Measurements from ENCODE around the gene LGI2.
A peak's percentile ranks its signal among the peaks of the same experiment; 100 is the strongest.

The LGI2 gene

GRCh38 chr4:24992968-24993367 is 37.8 kb downstream of the LGI2 start:
- DNase-seq: no peak

- DNase-seq: no peak
These were observed 39.7 kb downstream of the LGI2 start for GRCh38 chr4:24991015-24991414.

GRCh38 chr4:24989327-24989726 is 41.4 kb downstream of the LGI2 start:
- DNase-seq: no peak

DNA sequence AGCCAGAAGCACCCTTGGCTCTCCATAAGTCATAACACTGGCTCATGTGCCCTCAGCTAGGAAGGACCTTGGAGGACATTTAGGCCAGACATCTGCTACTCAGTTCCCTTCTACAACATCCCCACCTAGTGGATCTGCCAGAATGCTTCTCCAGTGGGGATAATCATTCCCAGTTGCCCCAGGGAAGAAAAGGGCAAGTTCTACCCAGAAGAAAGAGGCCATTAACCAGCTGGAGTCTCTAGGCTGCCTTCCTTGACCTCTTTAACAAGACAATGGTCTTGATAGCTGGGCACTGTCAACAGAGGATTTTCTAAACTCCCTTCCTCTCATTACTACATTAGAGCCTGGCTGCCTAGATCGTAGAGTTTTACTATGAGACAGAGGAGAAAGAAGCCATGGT is 42.0 kb downstream of the LGI2 start:
- DNase-seq: no peak

- DNase-seq: no peak
These were observed 45.9 kb downstream of the LGI2 start for GRCh38 chr4:24984602-24985532.

GRCh38 chr4:24980740-24981139 is 50.0 kb downstream of the LGI2 start:
- DNase-seq: no peak

- peak; percentile 39 for DNase-seq
These were observed 50.6 kb downstream of the LGI2 start for GRCh38 chr4:24980064-24980690.

- no peak for DNase-seq
These were observed 51.2 kb downstream of the LGI2 start for GRCh38 chr4:24979554-24979953.

DNA sequence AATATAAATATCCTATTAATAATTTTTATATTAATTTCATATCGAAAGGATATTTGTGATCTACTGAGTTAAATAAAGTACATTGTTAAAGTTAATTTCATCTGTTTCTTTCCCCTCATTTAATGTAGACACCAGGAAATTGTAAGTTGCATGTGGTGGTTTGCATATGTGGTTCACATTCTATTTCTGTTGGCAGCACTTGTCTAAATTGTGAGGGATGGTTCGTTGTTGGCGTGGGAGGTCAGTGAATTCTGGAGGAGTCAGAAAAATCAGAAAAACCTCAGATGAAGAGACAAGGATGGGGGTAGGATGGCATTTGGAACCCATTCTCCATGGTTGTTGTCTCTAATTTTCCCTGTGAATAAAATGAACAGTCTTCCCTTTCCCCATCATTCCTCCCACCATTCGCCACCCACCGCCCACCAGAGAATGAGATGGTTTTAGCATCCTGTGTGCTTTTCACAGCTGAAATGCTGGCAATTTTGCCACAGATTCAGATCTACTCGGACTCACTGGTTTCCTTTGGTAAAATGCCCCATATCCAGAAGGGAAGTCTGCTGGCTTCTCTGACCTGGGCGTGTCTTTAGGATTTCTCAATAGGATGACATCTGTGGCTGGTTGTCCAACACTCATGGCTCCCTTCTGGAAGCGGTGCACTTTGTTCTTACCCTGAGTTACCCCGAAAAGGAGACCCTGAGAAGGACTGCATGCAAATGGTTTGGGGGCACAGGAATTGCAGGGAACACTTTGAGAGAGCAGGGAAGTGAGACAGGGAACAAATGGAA is 52.3 kb downstream of the LGI2 start:
- DNase-seq: no peak

GRCh38 chr4:24975510-24975909 is 55.2 kb downstream of the LGI2 start:
- no peak for DNase-seq

DNA sequence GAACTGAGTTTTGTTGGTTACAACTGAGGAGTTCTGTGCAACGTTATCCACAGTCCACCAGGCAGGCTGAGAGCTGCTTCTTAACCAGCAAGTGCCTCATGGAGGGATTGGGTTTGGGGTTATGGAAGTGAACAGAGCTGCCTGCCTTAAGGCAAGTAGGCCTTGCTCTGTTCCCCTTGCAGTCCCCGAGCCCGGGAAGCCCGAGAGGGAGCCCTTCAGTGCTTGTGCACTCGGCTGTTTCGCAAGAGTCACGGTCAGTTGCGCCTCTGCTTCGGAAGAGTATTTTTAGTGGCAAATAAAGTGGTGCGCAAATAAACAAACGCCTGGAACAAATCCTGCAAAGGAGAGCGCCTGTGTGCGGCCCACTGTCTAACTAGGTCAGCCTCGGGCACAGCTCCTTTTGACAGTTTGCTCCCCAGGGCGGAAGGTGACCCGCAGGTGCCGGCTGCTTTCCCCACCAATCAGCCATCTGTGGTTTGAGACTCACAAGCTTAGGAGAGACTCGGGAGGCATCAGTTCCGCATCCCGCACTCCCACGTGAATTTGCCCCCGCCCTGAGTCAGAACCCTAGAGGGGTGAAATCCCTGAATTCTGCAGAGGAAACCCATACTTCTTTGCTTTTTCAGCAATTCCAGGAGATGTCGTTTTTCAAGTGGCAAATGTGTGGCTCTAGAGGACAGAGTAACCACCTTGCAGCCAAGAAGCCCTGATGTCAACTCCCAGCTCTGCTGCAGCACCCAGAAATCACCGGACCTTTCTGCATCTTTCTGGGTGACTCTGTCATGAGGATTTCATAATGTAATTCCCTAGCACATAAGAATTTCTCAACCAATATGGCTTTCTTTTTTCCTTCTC is 56.8 kb downstream of the LGI2 start:
- DNase-seq: peak; percentile 5

DNA sequence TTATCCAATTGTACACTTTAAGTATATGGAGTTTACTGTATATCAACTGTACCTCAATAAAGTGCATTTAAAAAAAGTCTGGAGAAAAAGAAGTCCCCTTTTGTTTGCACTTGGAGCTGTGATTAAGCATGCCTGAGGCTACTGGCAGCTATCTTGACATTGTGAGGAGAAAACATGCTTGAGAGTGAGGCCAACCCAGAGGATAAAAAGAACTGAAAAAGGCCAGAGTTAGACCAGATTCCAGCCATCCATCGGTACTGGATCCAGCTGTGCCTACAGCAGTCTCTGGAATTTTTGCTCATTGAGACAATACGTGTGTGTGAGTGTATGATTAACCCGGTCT is 57.4 kb downstream of the LGI2 start:
- no peak for DNase-seq

DNA sequence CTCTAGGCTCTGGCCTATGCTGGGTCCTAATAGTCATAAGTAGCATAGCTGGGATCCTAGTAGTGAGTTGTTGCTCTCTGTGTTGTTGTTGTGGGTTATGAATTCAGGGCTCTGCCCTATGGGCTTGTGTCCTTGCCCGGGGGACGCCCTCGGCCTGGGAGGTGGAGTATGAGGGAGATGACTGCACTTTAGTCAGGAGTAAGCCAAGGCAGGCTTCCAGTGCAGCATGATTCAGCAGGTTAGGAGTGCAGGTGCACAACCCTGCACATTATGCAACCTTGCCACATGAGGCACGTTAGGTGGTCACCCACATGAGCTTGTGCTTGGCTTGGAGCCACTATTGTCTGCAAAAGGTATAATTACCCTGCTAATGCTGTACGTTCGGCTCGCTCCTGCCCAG is 59.6 kb downstream of the LGI2 start:
- no peak for DNase-seq

- DNase-seq: no peak
These were observed 60.1 kb downstream of the LGI2 start for GRCh38 chr4:24970635-24971034.

DNA sequence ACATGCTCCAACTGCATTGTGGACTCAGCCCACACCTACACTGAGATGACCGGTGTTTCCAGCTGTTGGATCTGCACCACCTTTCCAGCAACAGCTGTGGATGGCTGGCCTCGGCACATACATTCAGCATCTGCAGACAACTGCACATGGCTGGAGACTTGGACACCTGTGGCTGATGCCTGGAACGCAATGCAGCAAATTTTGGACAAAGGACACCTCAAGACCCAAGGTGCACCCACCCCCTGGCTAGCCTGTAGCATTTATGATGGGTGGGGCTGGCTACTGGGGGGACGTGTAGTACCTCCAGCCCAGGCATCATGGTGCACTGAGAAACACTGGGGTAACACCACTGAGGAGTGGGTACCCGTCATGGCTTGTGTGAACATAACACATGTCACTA is 60.6 kb downstream of the LGI2 start:
- DNase-seq: no peak

DNA sequence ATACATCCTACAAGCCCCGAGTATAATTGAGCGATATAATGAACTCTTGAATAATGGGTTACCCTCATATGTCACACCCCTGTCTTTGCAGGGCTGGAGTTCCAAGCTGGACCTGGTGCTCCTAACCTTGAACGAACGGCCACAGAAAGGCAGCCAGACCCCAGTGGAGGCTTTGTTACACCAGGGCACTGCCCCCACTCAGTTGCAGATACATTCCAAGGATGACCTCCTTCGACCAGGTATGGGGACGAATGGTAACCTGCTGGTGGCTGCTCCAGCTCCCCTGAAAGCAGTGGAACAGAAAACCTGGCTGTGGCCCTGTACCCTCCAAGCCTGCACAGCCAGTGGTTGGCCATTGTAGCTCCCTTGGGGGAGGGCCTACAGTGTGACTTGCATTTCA is 61.3 kb downstream of the LGI2 start:
- no peak for DNase-seq

DNA sequence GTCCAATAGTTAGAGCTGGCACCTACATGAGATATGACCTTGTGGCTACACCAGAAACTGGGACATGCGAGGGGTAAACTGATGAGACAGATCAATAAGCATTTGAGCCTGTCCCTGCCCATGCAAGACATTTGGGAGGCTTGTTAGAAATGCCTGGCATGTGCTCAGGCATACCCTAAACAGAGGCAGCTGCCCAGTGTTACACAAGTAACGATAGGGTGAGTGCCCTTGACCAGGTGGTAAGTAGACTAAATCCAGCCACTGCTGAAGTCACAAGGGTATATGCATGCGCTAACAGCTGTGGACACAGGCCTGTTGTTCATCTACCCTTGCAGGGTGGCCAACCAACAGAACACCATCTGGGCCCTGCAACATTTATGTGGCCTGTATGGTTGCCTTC is 61.8 kb downstream of the LGI2 start:
- no peak for DNase-seq

GRCh38 chr4:24968278-24968677 is 62.5 kb downstream of the LGI2 start:
- no peak for DNase-seq

DNA sequence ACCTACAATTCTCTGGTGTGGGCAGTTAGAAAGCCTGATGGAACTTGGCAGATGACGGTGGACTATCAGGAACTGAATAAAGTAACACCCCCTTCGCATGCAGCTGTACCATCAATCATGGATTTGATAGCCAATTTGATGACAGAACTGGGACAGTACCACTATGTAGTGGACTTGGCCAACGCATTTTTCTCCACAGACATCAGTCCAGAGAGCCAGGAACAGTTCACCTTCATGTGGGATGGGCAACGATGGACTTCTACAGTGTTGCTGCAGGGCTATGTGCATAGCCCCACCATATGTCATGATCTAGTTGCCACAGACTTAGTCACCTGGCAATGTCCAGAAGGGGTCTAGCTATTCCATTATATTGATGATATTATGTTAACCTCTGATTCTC is 63.4 kb downstream of the LGI2 start:
- DNase-seq: no peak

GRCh38 chr4:24966076-24966475 is 64.7 kb downstream of the LGI2 start:
- DNase-seq: no peak

GRCh38 chr4:24965627-24966026 is 65.1 kb downstream of the LGI2 start:
- no peak for DNase-seq

DNA sequence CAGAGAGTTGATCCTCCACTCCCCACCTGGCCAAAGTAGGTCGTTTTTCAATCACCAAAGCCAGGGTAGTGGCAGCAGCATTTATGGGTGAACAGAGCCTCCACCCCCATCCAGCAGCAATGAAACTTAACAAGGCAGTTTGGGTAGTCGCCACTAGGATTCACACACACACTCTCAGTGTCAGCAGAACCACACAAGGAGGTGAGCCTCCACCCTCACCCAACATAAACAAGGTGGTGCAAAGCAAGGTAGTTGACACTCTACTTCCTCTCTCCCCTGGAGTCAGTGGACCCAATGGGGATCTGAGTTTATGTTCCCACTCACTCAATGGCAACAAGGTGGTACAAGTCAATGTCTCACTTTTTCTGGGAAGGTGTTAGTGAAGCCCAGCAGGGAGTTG is 67.5 kb downstream of the LGI2 start:
- DNase-seq: no peak

DNA sequence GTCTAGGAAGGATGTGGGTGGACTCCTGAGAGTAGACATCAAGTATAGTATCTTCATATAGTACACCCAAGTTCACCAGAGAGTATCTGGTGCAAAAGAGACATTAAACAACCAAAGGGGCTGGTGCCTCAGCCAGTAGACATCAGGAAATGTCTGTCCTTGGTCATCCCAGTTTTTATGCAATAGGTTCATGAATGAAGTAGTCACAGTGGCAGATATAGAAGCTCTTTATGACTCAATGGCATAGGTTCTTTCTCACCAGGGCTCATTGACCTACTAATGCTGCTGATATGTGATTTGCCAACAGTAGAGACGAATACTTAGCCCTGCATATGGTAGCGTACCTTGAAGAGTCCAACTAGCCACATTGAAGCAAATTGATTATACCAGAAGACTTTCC is 72.9 kb downstream of the LGI2 start:
- no peak for DNase-seq
